Cardiac muscle cell (in vitro differentiated cells and primary cell): Measurements from ENCODE around the gene MYMK. TPM values are rescaled to one million over a fixed set of nuclear protein-coding genes. Genes with fewer than 3 reads are reported as not detected.

ENCODE experiments used
- DNase-seq, 2 donors: peaks; one replicate each; pipeline versions ENCODE4 v3.0.0 to v3.0.0-alpha.2; 2010 to 2017; ENCODE audit warnings: low read depth in 1 of 2, low spot score in 1 of 2
- H3K27ac ChIP-seq: fragments of 200-600 bp; sonication (generic); 2 replicates; pipeline ENCODE4 v1.5.1; 2016
- H3K27me3 ChIP-seq: fragments of 200-600 bp; sonication (generic); 2 replicates; pipeline ENCODE4 v1.6.0; 2016; ENCODE audit warnings: control low read depth
- H3K36me3 ChIP-seq: fragments of 200-600 bp; sonication (generic); 2 replicates; pipeline ENCODE4 v1.5.1; 2016; ENCODE audit warnings: control low read depth
- H3K4me1 ChIP-seq: fragments of 200-600 bp; sonication (generic); 2 replicates; pipeline ENCODE4 v1.8.1; 2017; ENCODE audit warnings: low read depth, mild to moderate bottlenecking, mixed run types
- H3K4me3 ChIP-seq: fragments of 200-600 bp; sonication (generic); 2 replicates; pipeline ENCODE4 v1.5.1; 2016; ENCODE audit warnings: mild to moderate bottlenecking
- H3K9me3 ChIP-seq: fragments of 200-600 bp; sonication (generic); 2 replicates; pipeline ENCODE4 v1.5.1; 2017; ENCODE audit warnings: low read depth, mild to moderate bottlenecking, control low read depth
- polyA plus RNA-seq: library from polyadenylated mRNA; unstranded; fragments of >200 nt; fragmentation: Nextera tagmentation; extraction: Ambion mirVana; gene quantifications from 2 replicates; pipeline ENCODE4 v1.2.1, GENCODE V29; 2016
- total RNA-seq: library from RNA; depleted of rRNA; stranded (reverse); fragments of >200 nt; gene quantifications from 2 replicates; pipeline ENCODE4 v1.2.3, GENCODE V29; 2016
- TF ChIP-seq, protein P1 (sequence below): IDR thresholded peaks from 2 replicates; pipeline ENCODE4 v1.5.1; 2012; ENCODE audit warnings: low read depth, mild to moderate bottlenecking, low read length

The MYMK gene
- not detected in 2 replicates for total RNA-seq
- not detected in 2 replicates for polyA plus RNA-seq

- no peaks in the 10 kb centered on the region for H3K9me3 ChIP-seq
- no peak for DNase-seq
- H3K27me3 ChIP-seq: no peaks in the 10 kb centered on the region
- no peaks in the 10 kb centered on the region for H3K36me3 ChIP-seq
- no peak within 1 kb of the TSS for H3K4me3 ChIP-seq
- H3K27ac ChIP-seq: peak within 1 kb of the TSS; percentile 53
- H3K4me1 ChIP-seq: peaks cover 28% of the 10 kb centered on the region
- TF ChIP-seq, protein P1, sequence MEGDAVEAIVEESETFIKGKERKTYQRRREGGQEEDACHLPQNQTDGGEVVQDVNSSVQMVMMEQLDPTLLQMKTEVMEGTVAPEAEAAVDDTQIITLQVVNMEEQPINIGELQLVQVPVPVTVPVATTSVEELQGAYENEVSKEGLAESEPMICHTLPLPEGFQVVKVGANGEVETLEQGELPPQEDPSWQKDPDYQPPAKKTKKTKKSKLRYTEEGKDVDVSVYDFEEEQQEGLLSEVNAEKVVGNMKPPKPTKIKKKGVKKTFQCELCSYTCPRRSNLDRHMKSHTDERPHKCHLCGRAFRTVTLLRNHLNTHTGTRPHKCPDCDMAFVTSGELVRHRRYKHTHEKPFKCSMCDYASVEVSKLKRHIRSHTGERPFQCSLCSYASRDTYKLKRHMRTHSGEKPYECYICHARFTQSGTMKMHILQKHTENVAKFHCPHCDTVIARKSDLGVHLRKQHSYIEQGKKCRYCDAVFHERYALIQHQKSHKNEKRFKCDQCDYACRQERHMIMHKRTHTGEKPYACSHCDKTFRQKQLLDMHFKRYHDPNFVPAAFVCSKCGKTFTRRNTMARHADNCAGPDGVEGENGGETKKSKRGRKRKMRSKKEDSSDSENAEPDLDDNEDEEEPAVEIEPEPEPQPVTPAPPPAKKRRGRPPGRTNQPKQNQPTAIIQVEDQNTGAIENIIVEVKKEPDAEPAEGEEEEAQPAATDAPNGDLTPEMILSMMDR: no peak
Measured at GRCh38 chr9:133524679-133525228, at the start of gene MYMK. TSS of gene MYMK (minus strand) at chr9:133524959. CDS start at chr9:133524844, 115 bp downstream.

DNA sequence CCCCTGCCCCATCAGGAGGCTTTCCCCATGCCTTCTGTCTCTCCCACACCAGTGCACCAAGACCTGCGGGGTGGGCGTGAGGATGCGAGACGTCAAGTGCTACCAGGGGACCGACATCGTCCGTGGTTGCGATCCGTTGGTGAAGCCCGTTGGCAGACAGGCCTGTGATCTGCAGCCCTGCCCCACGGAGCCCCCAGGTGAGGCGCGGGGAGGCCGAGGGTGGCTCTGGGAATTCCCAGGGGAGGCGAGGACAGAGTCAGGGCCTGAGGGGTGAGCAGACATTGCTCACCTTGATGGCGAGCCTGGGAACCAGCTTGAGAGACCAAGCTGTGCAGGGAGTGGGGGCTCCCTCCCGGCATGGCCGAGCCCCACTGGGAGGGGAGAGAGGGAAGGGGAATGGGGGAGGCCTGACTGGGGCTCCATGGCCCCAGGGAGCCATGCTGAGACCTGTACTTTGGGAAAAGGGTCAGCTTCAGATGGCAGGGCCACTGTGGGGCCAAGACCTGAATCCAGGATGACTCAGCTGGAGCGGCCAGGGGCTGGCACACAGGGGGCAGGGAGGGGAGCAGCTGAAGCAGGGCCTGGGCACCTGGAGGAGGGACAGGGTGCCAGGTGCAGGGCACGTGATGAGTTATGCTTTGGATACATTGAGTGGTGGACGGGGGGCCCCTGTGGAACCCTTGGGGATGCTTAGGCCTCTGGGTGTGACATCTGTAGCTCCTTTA, 49.2 kb upstream of the MYMK start:
- H3K27me3 ChIP-seq: no peaks in the 10 kb centered on the region
- no peak overlapping the region for H3K4me3 ChIP-seq
- TF ChIP-seq, protein P1: no peak
- no peak overlapping the region for H3K27ac ChIP-seq
- no peaks in the 10 kb centered on the region for H3K9me3 ChIP-seq
- peaks cover 25% of the 10 kb centered on the region for H3K4me1 ChIP-seq
- no peak for DNase-seq
- no peaks in the 10 kb centered on the region for H3K36me3 ChIP-seq

DNA sequence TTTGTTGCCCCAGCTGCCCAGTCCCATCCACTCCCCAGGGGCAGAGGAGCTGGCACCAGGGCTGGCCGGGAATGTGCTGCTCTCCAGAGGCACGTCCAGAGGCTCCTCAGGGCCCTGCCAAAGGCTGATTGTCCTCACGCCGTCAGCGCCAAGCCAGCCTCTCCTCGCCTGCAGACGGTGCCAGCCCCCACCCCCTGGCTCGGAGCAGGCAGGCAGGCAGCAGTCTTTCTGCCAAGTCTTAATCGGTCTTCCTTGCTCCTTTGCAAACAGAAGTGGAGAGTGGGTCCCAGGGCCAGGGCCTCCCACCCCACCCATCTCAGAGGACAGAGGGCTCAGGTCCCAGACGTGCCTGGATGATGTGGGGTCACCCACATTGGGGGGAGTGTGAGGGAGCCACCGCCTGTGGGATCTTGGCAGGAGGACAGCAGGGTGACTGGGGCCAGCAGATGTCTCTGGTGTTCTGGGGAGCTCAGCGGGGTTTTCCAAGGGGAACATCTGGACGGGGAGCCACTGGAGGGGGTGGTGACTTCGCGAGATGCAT, 48.1 kb upstream of the MYMK start:
- Histone ChIP-seq H3K4me1 (peaks cover 25% of the 10 kb centered on the region), H3K4me3 (no peak overlapping the region), H3K36me3 (no peaks in the 10 kb centered on the region), H3K9me3 (no peaks in the 10 kb centered on the region), H3K27me3 (no peaks in the 10 kb centered on the region), H3K27ac (no peak overlapping the region)
- DNase-seq: peak in 1 of 2 donors; percentile 57
- TF ChIP-seq, protein P1: no peak

DNA sequence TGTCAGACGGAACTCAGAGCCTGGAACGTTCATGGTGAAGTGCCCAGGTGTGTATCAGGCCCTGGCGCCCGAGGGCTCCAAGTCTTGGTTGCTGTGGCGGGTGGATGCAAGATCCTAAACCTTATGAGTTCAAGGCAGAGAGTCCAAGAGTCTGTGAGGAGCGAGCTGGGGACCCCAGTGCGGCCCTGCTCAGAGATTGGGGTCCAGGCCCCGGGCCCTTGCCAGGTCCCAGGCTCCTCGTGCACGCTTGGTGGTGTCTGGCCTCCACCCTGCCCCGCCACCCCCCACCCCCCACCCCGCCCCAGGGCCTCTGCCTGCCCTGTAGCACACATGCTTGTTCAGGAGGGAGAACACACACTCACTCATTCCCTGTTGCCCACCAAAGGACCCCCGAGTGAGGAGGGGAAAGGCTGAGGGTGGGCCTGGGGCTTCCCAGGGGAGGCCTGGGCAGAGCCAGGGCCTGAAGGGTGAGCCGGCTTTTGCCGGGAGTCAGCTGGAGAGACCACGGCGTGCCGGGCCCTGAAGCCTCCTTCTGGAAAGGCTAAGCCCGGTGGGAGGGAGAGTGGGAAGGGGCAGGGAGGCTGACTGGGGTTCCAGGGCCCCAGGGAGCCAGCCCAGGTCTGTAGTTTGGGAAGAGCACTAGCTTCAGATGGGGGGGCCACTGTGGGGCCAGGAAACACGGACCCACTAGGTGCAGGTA, 47.3 kb upstream of the MYMK start:
- TF ChIP-seq, protein P1: no peak

GRCh38 chr9:133571391-133571890, 46.7 kb upstream of the MYMK start:
- H3K4me1 ChIP-seq: peaks cover 25% of the 10 kb centered on the region
- TF ChIP-seq, protein P1: no peak
- DNase-seq: no peak
- no peaks in the 10 kb centered on the region for H3K27me3 ChIP-seq
- no peaks in the 10 kb centered on the region for H3K36me3 ChIP-seq
- H3K4me3 ChIP-seq: no peak overlapping the region
- no peaks in the 10 kb centered on the region for H3K9me3 ChIP-seq
- no peak overlapping the region for H3K27ac ChIP-seq

More for the DNA sequence above, 47.3 kb upstream of the MYMK start:
- H3K27me3 ChIP-seq: no peaks in the 10 kb centered on the region
- DNase-seq: no peak
- no peaks in the 10 kb centered on the region for H3K9me3 ChIP-seq
- no peak overlapping the region for H3K4me3 ChIP-seq
- H3K4me1 ChIP-seq: peaks cover 25% of the 10 kb centered on the region
- no peak overlapping the region for H3K27ac ChIP-seq
- no peaks in the 10 kb centered on the region for H3K36me3 ChIP-seq
